Measurements from ENCODE around the gene GPR180.
A peak's percentile ranks its signal among the peaks of the same experiment; 100 is the strongest.
"Not testable (repeated sequence)": the region's sequence is repeated elsewhere in the genome, so short reads cannot be mapped to it uniquely, and the experiment has no call there.

The GPR180 gene

GRCh38 chr13:94596575-94596971, 5.1 kb upstream of the GPR180 start:
- no peak for DNase-seq (ENCODE audit: low read depth)

- no peak for DNase-seq (ENCODE audit: low read depth)
Measured at GRCh38 chr13:94598281-94598680, 3.4 kb upstream of the GPR180 start.

GRCh38 chr13:94599877-94600276, 1.8 kb upstream of the GPR180 start:
- DNase-seq (ENCODE audit: low read depth): no peak

GRCh38 chr13:94602467-94602866, 810 bp downstream of the GPR180 start:
- DNase-seq (ENCODE audit: low read depth): no peak

GRCh38 chr13:94607056-94607455, 5.4 kb downstream of the GPR180 start:
- no peak for DNase-seq (ENCODE audit: low read depth)

GRCh38 chr13:94607939-94608338, 6.3 kb downstream of the GPR180 start:
- no peak for DNase-seq (ENCODE audit: low read depth)

GRCh38 chr13:94608586-94608985, 6.9 kb downstream of the GPR180 start:
- DNase-seq (ENCODE audit: low read depth): no peak

- no peak for DNase-seq (ENCODE audit: low read depth)
Measured at GRCh38 chr13:94609196-94609595, 7.5 kb downstream of the GPR180 start.

GRCh38 chr13:94610475-94610874, 8.8 kb downstream of the GPR180 start:
- no peak for DNase-seq (ENCODE audit: low read depth)

- no peak for DNase-seq (ENCODE audit: low read depth)
Measured at GRCh38 chr13:94612050-94612449, 10.4 kb downstream of the GPR180 start.

- no peak for DNase-seq (ENCODE audit: low read depth)
Measured at GRCh38 chr13:94613051-94613450, 11.4 kb downstream of the GPR180 start.

- DNase-seq (ENCODE audit: low read depth): no peak
Measured at GRCh38 chr13:94617389-94618000, 15.8 kb downstream of the GPR180 start.

GRCh38 chr13:94620286-94620896, 18.7 kb downstream of the GPR180 start:
- no peak for DNase-seq (ENCODE audit: low read depth)

GRCh38 chr13:94622344-94622743, 20.7 kb downstream of the GPR180 start:
- no peak for DNase-seq (ENCODE audit: low read depth)

GRCh38 chr13:94623316-94623715, 21.7 kb downstream of the GPR180 start:
- DNase-seq (ENCODE audit: low read depth): no peak

GRCh38 chr13:94630858-94631257, 29.2 kb downstream of the GPR180 start:
- DNase-seq (ENCODE audit: low read depth): no peak

GRCh38 chr13:94632226-94632980, 30.7 kb downstream of the GPR180 start:
- DNase-seq (ENCODE audit: low read depth): no peak

- DNase-seq (ENCODE audit: low read depth): not testable (repeated sequence)
Measured at GRCh38 chr13:94636096-94636495, 34.4 kb downstream of the GPR180 start.

- no peak for DNase-seq (ENCODE audit: low read depth)
Measured at GRCh38 chr13:94636942-94637578, 35.4 kb downstream of the GPR180 start.

- not testable (repeated sequence) for DNase-seq (ENCODE audit: low read depth)
Measured at GRCh38 chr13:94637677-94638076, 36.0 kb downstream of the GPR180 start.

- DNase-seq (ENCODE audit: low read depth): no peak
Measured at GRCh38 chr13:94640721-94641120, 39.1 kb downstream of the GPR180 start.

GRCh38 chr13:94641409-94641941, 39.8 kb downstream of the GPR180 start:
- DNase-seq (ENCODE audit: low read depth): peak; percentile 60

- no peak for DNase-seq (ENCODE audit: low read depth)
Measured at GRCh38 chr13:94646904-94647303, 45.2 kb downstream of the GPR180 start.
